Thyroid gland (tissue), 4 donors: ENCODE data around the gene NT5C. TPM values are rescaled to one million over a fixed set of nuclear protein-coding genes. Genes with fewer than 3 reads are reported as not detected.
"Not testable (repeated sequence)": the region's sequence is repeated elsewhere in the genome, so short reads cannot be mapped to it uniquely, and the experiment has no call there.

Source experiments
- DNase-seq, 2 donors: peaks; one replicate each; pipeline ENCODE4 v3.0.0-alpha.2; 2019
- H3K27ac ChIP-seq, 3 donors: fragments of 200-600 bp; sonication (generic); 1 replicate in 2 of 3; 2 replicates in 1 of 3; pipeline ENCODE4 v1.5.1; 2016 to 2019; ENCODE audit warnings: mild to moderate bottlenecking in 1 of 3, moderate library complexity in 1 of 3
- H3K27me3 ChIP-seq: fragments of 200-600 bp; sonication (generic); one replicate; pipeline ENCODE4 v1.5.1; 2019
- H3K36me3 ChIP-seq, 2 donors: fragments of 200-600 bp; sonication (generic); one replicate each; pipeline ENCODE4 v1.5.1; 2016 to 2019
- H3K4me1 ChIP-seq, 2 donors: fragments of 200-600 bp; sonication (generic); one replicate each; pipeline ENCODE4 v1.5.1; 2017 to 2019
- H3K4me3 ChIP-seq, 3 donors: fragments of 200-600 bp; sonication (generic); replicated peaks in 1 of 3; 1 replicate in 2 of 3; 2 replicates in 1 of 3; pipeline ENCODE4 v1.5.1; 2016; ENCODE audit warnings: mild to moderate bottlenecking in 1 of 3
- H3K9me3 ChIP-seq: fragments of 200-600 bp; sonication (generic); one replicate; pipeline ENCODE4 v1.5.1; 2017
- CTCF ChIP-seq, 6 experiments: fragments of 200-600 bp in 3 of 6; fragments of 450-650 bp in 3 of 6; sonication (generic) in 3 of 6; IDR thresholded peaks; one replicate each; pipeline ENCODE4 v1.5.1; 2016 to 2019; ENCODE audit warnings: antibody characterized with exemption in 6 of 6, mild to moderate bottlenecking in 2 of 6, inconsistent platforms in 1 of 6, moderate library complexity in 1 of 6
- POLR2A ChIP-seq, 2 donors: fragments of 450-650 bp; IDR thresholded peaks; one replicate each; pipeline ENCODE4 v1.6.1; 2017; ENCODE audit warnings: antibody characterized with exemption in 2 of 2, mild to moderate bottlenecking in 2 of 2, moderate library complexity in 1 of 2
- WGBS, 2 donors: methylation state at CpG; one replicate each; pipeline ENCODE4 v1.1.5; 2017; 5-methylcytosine and 5-hydroxymethylcytosine counted together
- intact Hi-C: fragments of 100-400 bp; cut with DNase I; formaldehyde crosslinking; loops from one replicate; pipeline ENCODE4 v1.15.1; 2023
- total RNA-seq, 4 donors: library from RNA; depleted of rRNA; stranded (reverse); fragments of >200 nt; gene quantifications; one replicate each; pipeline ENCODE4 v1.2.3, GENCODE V29; 2016

NT5C gene
- total RNA-seq, 4 donors from 2014 or later, result 84.7 to 203 (median 107) TPM

- 90 to 91% methylated on average over 5 of the region's 5 CpGs for WGBS, 2 donors
- intact Hi-C loops, result no loop called here
These were observed 3.9 kb upstream of the NT5C start for GRCh38 chr17:75135452-75135851.

GRCh38 chr17:75133607-75134347 is 2.2 kb upstream of the NT5C start:
- H3K4me1 ChIP-seq, DNase-seq, H3K9me3 ChIP-seq, H3K27ac ChIP-seq, intact Hi-C loops, H3K27me3 ChIP-seq, H3K36me3 ChIP-seq, H3K4me3 ChIP-seq: not testable (repeated sequence)
- WGBS, 2 donors, result 91 to 92% methylated on average over 14 of the region's 14 CpGs

More at GRCh38 chr17:75135452-75135851, 3.9 kb upstream of the NT5C start:
- no peaks in the 10 kb centered on the region for H3K9me3 ChIP-seq
- no peak overlapping the region for H3K27ac ChIP-seq
- no peak for DNase-seq
- TF ChIP-seq CTCF (IDR thresholded peaks at IDR 0.05), result no peak
- TF ChIP-seq POLR2A (IDR thresholded peaks at IDR 0.05), result no peak
- H3K4me1 ChIP-seq, result peaks cover 6 to 7% of the 10 kb centered on the region in 2 donors
- H3K4me3 ChIP-seq, result no peak overlapping the region
- no peaks in the 10 kb centered on the region for H3K27me3 ChIP-seq
- H3K36me3 ChIP-seq, result no peaks in the 10 kb centered on the region

GRCh38 chr17:75133001-75133400 is 1.5 kb upstream of the NT5C start:
- no peak for TF ChIP-seq POLR2A (IDR thresholded peaks at IDR 0.05)
- no peak for TF ChIP-seq CTCF (IDR thresholded peaks at IDR 0.05)
- peaks cover 6 to 10% of the 10 kb centered on the region in 2 donors for H3K4me1 ChIP-seq
- H3K36me3 ChIP-seq, result peaks cover 0 to 5% of the 10 kb centered on the region in 2 donors
- no peak for DNase-seq
- no peak overlapping the region for H3K27ac ChIP-seq
- no peaks in the 10 kb centered on the region for H3K9me3 ChIP-seq
- 93 to 98% methylated on average over 3 of the region's 3 CpGs for WGBS, 2 donors
- H3K4me3 ChIP-seq, result no peak overlapping the region
- no peaks in the 10 kb centered on the region for H3K27me3 ChIP-seq
- intact Hi-C loops, result no loop called here

- H3K9me3 ChIP-seq, H3K27me3 ChIP-seq, intact Hi-C loops, H3K36me3 ChIP-seq: not testable (repeated sequence)
- peak overlapping the region; percentile 73 to 86 (median 76) for H3K27ac ChIP-seq
- peaks cover 6 to 13% of the 10 kb centered on the region in 2 donors for H3K4me1 ChIP-seq
- 70 to 73% methylated on average over 40 of the region's 40 CpGs for WGBS, 2 donors
- DNase-seq, result peak in 1 of 2 donors; percentile 36
- H3K4me3 ChIP-seq, result peak overlapping the region; percentile 41 to 62 (median 45)
These were observed 767 bp upstream of the NT5C start for GRCh38 chr17:75132018-75133000.

- peaks cover 6 to 15% of the 10 kb centered on the region in 2 donors for H3K4me1 ChIP-seq
- TF ChIP-seq POLR2A (IDR thresholded peaks at IDR 0.05), result no peak
- TF ChIP-seq CTCF (IDR thresholded peaks at IDR 0.05), result peak in 5 of 6 experiments; percentile 11 to 47 (median 39)
- intact Hi-C loops, result no loop called here
- peak overlapping the region; percentile 41 to 62 (median 45) for H3K4me3 ChIP-seq
- H3K9me3 ChIP-seq, result no peaks in the 10 kb centered on the region
- WGBS, 2 donors, result 14 to 22% methylated on average over 8 to 28 of the region's 29 CpGs
- H3K27ac ChIP-seq, result peak overlapping the region; percentile 73 to 86 (median 76)
- no peaks in the 10 kb centered on the region for H3K27me3 ChIP-seq
- peak; percentile 51 to 62 for DNase-seq
- H3K36me3 ChIP-seq, result peaks cover 0 to 5% of the 10 kb centered on the region in 2 donors
These were observed 787 bp downstream of the NT5C start for GRCh38 chr17:75130632-75131277.
